Lower lobe of right lung (tissue), 2 donors: ENCODE measurements around the gene HPRT1. TPM values are rescaled to one million over a fixed set of nuclear protein-coding genes. Genes with fewer than 3 reads are reported as not detected.
A peak's percentile ranks its signal among the peaks of the same experiment; 100 is the strongest.

Experiments used
- ATAC-seq, 2 donors: fragments of 200-7000 bp; cut with Tn5 transposase; one replicate each; pipeline ENCODE4 v1.9.1; 2020 to 2022; ENCODE audit warnings: mild to moderate bottlenecking in 2 of 2, moderate library complexity in 2 of 2
- DNase-seq: peaks from one replicate; pipeline ENCODE4 v3.0.0-alpha.2; 2020
- H3K27ac ChIP-seq: fragments of 200-600 bp; one replicate; pipeline ENCODE4 v1.8.0; 2022
- H3K27me3 ChIP-seq: fragments of 200-600 bp; one replicate; pipeline ENCODE4 v1.8.0; 2022; ENCODE audit warnings: low read depth
- H3K36me3 ChIP-seq: fragments of 200-600 bp; one replicate; pipeline ENCODE4 v1.8.0; 2022; ENCODE audit warnings: mild to moderate bottlenecking
- H3K4me1 ChIP-seq: fragments of 200-600 bp; one replicate; pipeline ENCODE4 v1.8.0; 2022
- H3K4me3 ChIP-seq: fragments of 200-600 bp; one replicate; pipeline ENCODE4 v1.8.0; 2022; ENCODE audit warnings: mild to moderate bottlenecking
- H3K9me3 ChIP-seq: fragments of 200-600 bp; one replicate; pipeline ENCODE4 v1.8.0; 2022
- intact Hi-C: fragments of 100-400 bp; cut with DNase I; formaldehyde crosslinking; loops from one replicate; pipeline ENCODE4 v1.11.0; 2022
- total RNA-seq: library from RNA; stranded (reverse); fragmentation: NEBNext Ultra II Directional; extraction: Animal tissue kit (Norgen Biotek cat#: 25700); gene quantifications from one replicate; pipeline ENCODE4 v1.2.1, GENCODE V29; 2021
- TF ChIP-seq, protein P1 (sequence below): fragments of 200-600 bp; IDR thresholded peaks from one replicate; pipeline ENCODE4 v1.8.0; 2022; ENCODE audit warnings: antibody characterized with exemption, mild to moderate bottlenecking
- donor health status: DM: no; HTN: yes; CAD: no; lungs with severe emphysema.

The HPRT1 gene
- total RNA-seq, 1 donor from 2014 or later: 18.1 TPM

DNA sequence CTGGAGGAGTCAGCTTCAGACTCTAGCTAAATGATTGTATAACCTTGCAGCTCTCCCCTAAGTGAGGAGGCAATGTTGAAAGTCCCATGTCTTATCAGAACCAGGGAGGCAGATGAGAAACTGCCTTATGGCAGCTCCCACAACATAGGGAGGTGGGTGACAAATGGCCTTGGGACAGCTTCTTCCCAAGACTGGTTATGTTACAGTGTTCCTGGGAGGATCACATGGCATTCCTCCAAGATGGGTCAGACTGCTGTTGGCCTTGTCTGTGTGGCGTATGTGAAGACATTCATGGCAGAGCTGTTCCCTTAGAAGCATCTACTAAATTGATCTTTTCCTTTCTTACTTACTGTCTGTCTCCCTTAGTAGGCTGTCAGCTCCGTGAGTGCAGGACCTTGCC is 42.0 kb downstream of the HPRT1 start:
- ATAC-seq (no peak), DNase-seq (no peak)
- TF ChIP-seq, protein P1, sequence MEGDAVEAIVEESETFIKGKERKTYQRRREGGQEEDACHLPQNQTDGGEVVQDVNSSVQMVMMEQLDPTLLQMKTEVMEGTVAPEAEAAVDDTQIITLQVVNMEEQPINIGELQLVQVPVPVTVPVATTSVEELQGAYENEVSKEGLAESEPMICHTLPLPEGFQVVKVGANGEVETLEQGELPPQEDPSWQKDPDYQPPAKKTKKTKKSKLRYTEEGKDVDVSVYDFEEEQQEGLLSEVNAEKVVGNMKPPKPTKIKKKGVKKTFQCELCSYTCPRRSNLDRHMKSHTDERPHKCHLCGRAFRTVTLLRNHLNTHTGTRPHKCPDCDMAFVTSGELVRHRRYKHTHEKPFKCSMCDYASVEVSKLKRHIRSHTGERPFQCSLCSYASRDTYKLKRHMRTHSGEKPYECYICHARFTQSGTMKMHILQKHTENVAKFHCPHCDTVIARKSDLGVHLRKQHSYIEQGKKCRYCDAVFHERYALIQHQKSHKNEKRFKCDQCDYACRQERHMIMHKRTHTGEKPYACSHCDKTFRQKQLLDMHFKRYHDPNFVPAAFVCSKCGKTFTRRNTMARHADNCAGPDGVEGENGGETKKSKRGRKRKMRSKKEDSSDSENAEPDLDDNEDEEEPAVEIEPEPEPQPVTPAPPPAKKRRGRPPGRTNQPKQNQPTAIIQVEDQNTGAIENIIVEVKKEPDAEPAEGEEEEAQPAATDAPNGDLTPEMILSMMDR: no peak
- Histone ChIP-seq H3K36me3 (no peaks in the 10 kb centered on the region), H3K4me3 (no peak overlapping the region), H3K4me1 (no peaks in the 10 kb centered on the region), H3K27me3 (no peaks in the 10 kb centered on the region), H3K9me3 (no peaks in the 10 kb centered on the region), H3K27ac (no peak overlapping the region)
- intact Hi-C loops: no loop called here

DNA sequence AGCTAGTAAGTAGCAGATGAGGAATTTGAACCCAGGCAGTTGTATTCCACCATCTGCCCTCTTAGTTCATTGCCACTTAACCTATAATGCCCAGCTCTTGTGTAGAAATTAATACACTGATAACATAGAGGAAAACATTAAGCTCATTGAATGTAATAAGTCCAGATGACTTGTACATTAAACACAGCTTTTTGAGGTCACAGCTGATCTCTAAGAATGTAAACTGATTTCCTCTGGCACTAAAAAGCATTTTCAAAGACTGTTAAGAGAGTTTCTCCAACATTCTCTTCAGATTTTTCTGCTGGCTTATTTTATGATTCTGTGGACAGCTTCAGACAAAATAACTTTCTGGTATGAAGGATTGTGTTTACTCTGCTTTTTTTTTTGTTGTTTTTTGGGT is 42.7 kb downstream of the HPRT1 start:
- DNase-seq (no peak), ATAC-seq (no peak)
- Histone ChIP-seq H3K27me3 (no peaks in the 10 kb centered on the region), H3K4me1 (no peaks in the 10 kb centered on the region), H3K27ac (no peak overlapping the region), H3K9me3 (no peaks in the 10 kb centered on the region), H3K4me3 (no peak overlapping the region), H3K36me3 (no peaks in the 10 kb centered on the region)
- intact Hi-C loops: no loop called here
- TF ChIP-seq, protein P1: no peak

DNA sequence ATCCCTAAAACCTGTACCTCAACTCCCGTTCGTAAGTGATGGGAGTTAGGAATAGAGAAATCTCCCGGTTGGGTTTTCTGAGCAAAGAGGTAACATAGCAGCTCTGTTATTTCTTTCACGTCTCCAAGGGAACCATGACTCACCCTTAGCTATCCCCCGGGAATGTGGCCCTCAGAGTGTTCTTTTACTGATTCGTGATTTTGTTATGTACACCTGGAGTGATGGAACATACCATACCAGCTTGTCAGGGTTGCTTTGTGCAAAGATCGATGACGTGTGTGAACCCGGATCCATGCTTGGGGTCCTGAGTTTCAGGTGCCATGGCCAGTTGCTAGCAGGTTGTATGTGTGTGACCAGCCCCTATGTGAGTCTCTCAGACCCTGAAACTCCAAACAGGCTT is 52.6 kb downstream of the HPRT1 start:
- Histone ChIP-seq H3K4me3 (no peak overlapping the region), H3K36me3 (no peaks in the 10 kb centered on the region), H3K4me1 (no peaks in the 10 kb centered on the region), H3K27ac (no peak overlapping the region), H3K27me3 (no peaks in the 10 kb centered on the region), H3K9me3 (no peaks in the 10 kb centered on the region)
- TF ChIP-seq, protein P1: no peak
- DNase-seq (no peak), ATAC-seq (no peak)
- intact Hi-C loops: no loop called here

DNA sequence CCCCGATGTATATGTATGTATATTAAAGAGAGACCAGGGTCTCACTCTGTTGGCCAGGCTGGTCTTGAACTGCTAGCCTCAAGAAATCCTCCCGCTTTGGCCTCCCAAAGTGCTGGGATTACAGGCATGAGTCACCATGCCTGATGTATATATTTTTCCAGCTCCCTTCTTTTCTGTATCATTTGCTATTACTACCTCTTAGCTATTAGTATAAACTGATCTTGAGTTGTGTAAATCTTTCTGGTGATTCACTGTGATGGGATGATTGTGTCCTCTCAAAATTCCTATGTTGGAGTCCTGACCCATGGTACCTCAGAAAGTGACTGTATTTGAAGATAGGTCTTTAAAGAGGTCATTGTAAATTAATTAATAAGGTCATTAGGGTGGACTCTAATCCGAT is 53.1 kb downstream of the HPRT1 start:
- DNase-seq: no peak
- Histone ChIP-seq H3K4me3 (no peak overlapping the region), H3K9me3 (no peaks in the 10 kb centered on the region), H3K4me1 (no peaks in the 10 kb centered on the region), H3K36me3 (no peaks in the 10 kb centered on the region), H3K27me3 (no peaks in the 10 kb centered on the region), H3K27ac (no peak overlapping the region)
- intact Hi-C loops: no loop called here
- TF ChIP-seq, protein P1: no peak
- no peak for ATAC-seq

DNA sequence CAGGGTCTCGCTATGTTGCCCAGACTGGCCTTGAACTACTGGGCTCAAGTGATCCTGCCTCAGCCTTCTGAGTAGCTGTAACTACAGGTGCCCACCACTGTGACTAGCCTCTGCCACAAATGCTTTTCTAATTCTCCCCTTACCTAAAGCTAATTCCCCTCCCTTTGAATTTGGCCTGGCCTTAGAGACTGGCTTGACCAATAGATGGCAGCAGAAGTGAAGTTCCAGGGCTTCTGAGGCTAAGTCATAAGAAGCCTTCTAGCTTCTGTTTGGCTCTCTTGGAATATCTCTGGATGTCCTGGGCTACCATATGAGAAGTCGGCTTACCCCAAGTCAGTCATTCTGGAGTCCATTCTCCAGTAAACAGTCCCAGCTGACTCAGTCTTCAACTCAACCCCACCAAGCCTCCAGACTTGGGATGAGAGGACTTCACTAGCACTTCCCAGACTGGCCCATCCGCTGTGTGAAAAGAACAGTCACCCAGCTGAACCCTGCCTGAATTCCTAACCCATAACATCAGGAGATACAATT is 61.0 kb downstream of the HPRT1 start:
- peak; percentile 63 to 76 for ATAC-seq
- no peak for DNase-seq
- Histone ChIP-seq H3K36me3 (no peaks in the 10 kb centered on the region), H3K27ac (no peak overlapping the region), H3K4me3 (no peak overlapping the region), H3K4me1 (no peaks in the 10 kb centered on the region), H3K27me3 (no peaks in the 10 kb centered on the region), H3K9me3 (no peaks in the 10 kb centered on the region)
- TF ChIP-seq, protein P1: peak; percentile 45
- intact Hi-C loops: no loop called here

DNA sequence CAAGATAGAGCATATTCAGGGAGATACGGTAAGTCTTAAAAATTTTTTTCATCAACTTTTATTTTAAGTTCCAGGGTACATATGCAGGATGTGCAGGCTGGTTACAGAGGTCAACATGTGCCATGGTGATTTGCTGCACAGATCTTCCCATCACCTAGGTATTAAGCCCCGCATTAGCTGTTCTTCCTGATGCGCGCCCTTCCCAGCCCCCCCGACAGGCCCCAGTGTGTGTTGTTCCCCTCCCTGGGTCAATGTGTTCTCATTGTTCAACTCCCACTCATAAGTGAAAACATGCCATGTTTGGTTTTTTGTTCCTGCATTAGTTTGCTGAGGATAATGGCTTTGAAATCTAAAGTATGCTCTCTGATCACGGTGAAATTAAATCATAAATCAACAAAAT is 64.2 kb downstream of the HPRT1 start:
- Histone ChIP-seq H3K36me3 (no peaks in the 10 kb centered on the region), H3K27me3 (no peaks in the 10 kb centered on the region), H3K4me1 (no peaks in the 10 kb centered on the region), H3K27ac (no peak overlapping the region), H3K9me3 (no peaks in the 10 kb centered on the region), H3K4me3 (no peak overlapping the region)
- no peak for DNase-seq
- TF ChIP-seq, protein P1: no peak
- intact Hi-C loops: no loop called here
- no peak for ATAC-seq
